M059J (cell line): Measurements from ENCODE around the gene NELL2. TPM values are rescaled to one million over a fixed set of nuclear protein-coding genes. Genes with fewer than 3 reads are reported as not detected.

Experiments used
- DNase-seq: peaks from one replicate; pipeline ENCODE4 v3.0.0-alpha.2; 2012; ENCODE audit warnings: low read depth
- total RNA-seq: library from RNA; depleted of rRNA; stranded (reverse); fragments of >200 nt; shearing (Covaris generic); gene quantifications from 2 replicates; pipeline ENCODE4 v1.2.3, GENCODE V29; 2014

Gene NELL2
- total RNA-seq, 1 experiment from 2014 or later = 0.25 TPM

DNA sequence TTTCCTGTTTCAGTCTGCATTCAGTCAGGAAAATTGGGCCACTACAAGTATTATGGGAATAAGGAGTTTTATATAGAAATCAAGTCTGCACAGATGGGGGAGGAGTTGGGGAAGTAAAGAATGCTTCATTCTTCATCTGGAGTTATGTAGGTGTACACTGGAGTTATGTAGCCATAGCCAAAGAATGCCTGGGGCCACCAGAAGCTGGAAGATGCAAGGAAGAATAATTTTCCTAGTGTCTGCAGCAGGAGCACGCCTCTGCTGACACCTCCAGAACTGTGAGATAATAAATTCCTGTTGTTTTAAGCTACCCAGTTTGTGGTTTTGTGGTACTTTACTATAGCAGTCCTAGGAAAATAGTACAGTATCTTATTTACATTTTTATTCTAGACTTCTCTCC is 333.4 kb downstream of the NELL2 start:
- no peak for DNase-seq

- DNase-seq = no peak
These were observed 338.8 kb downstream of the NELL2 start for GRCh38 chr12:44537354-44537753.

GRCh38 chr12:44532940-44533339 is 343.2 kb downstream of the NELL2 start:
- no peak for DNase-seq

DNA sequence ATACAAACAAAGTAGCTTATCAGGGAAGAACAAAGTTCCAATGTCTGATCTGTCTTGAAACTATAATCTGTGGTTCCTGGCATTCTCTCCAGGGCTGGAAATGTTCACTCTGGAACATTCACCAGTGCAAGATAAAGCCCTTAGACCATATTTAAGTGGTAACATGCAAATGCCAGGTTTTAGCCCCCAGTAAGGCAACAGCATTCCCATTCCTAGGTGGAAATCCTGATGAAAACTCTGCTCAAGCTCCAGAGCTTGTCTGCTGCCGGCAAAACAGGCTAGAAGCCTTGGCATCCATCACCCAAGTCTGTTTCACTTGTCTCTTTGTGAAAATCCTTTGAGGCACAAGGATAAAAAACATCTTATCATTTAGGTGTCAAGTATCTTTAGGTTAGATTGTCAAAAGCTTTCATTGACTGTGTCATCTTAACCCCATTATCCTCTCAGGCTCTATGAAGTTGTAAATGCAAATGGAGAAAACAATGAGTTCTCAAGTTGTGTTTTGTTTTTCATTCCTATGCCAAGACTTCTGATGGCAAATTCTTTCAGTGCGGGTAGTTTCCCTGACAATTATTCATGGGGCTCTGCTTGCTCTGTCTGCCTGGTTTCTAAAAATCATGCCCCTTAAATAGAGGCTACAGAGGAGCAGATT is 344.7 kb downstream of the NELL2 start:
- no peak for DNase-seq

DNA sequence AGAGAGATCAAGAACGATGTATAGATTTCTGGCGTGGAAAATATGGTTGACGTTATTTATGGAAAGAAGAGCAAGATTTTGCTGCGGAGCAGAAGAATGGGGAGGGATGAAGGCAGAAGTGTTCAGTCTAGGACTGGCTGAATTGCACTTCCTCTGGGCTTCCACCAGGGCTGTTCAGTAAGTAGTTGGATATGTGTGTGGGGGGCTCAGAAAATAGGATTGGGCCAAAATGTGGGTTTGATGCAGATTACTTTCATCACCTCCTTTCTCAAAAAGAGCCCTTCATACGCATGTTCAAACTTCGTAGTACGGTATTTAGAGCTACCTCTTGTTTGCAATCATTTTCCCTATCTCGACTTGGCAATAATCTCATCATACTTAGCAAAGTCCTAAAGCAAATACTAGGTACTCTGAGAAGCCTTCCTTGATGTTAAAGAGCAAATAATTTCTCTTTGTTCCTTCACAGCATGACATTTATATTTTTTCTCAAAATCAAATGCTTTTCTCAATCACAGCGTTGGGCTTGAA is 349.4 kb downstream of the NELL2 start:
- no peak for DNase-seq

DNA sequence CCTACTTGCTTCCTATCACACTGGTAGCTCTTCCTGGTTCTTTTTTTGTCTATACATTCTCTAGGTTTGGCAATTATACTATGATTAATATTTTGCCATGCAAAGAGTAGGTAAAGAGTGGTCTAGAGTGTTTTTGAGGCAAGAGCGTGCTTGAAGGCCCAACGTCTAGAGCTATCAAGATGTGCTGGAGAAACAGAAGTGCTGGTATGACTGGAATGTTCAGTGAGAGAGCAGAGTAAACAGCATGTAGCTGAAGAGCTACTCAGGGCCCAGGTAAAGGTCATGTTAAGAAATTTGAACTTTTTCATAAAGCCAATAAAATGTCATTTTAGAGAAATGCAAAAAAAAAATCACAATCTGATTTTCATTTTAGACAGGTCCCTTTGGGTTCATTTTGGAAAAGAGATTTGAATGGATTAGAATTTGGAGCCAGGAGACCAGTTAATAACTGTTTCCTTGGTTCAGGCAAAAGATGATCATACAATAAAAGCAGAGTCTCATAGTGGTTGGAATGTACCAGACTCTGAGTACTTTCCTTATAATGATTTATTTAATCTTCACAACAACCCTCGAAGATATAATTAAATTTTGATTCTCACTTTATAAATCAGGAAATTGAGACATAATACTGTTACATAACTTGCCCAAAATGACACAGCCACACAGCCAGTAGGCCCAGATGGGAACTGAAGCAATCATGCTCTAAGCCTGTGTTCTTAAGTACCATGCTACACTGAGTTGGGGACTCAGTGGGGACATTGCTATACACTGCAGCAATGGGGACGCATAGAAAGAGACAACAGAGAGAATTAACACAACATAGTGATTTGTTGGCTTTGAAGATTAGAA is 350.1 kb downstream of the NELL2 start:
- DNase-seq = no peak

DNA sequence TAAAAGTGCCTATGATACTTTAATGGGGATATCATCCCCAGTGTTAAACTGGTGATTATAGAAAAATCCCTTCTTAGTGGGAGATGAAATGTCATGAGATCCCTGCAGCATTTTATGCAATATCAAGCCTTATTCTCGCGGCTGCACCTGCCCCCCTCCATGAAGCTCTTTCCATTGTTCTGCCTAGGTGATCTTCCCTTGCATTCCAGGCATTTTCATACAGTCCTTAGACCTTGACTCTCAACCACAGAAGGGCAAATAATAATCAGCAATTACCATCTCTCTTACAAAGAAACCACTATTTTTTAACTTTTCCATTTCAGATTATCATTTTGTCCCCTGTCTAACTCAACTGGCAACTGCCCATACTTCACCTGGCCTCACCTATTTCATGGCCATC is 352.3 kb downstream of the NELL2 start:
- no peak for DNase-seq

DNA sequence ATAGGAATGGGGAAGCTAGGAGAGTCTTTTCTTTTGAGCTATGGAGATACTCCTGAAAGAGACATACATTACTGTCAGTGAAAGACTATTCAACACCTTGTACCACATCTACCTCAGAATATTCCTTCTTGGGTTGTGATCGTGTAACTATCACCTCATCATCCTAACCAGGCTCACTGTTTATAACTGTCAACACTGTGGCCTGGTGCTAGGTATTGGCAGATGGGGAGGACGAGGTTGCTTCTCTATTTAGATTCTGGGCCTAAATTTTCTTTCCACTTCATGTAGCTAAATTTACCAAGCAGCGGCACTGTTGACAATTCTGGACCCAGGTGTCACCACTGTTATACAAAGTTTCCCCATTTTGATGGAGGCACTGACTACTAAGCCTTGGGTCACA is 354.4 kb downstream of the NELL2 start:
- no peak for DNase-seq

GRCh38 chr12:44519931-44520330 is 356.2 kb downstream of the NELL2 start:
- no peak for DNase-seq

DNA sequence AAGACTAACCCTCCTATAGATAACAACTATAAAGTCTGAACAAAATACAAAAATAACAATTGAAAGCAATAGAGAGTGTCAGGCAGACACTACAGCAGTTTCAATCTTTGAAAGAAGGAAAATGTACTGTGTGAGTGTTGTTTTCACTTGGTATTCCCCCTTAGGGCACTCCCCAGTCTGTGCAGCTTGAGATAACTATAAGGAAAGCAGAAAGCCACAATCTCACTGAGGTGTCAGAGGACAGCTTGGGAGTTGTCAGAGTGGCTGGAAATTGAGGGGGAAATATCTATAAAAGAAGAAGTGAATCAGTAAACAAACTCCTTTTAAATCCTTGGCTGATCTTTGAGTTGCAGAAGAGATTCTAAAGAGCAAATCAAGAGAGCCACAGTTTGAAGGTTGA is 364.8 kb downstream of the NELL2 start:
- no peak for DNase-seq

- DNase-seq = no peak
These were observed 365.6 kb downstream of the NELL2 start for GRCh38 chr12:44510510-44510909.

DNA sequence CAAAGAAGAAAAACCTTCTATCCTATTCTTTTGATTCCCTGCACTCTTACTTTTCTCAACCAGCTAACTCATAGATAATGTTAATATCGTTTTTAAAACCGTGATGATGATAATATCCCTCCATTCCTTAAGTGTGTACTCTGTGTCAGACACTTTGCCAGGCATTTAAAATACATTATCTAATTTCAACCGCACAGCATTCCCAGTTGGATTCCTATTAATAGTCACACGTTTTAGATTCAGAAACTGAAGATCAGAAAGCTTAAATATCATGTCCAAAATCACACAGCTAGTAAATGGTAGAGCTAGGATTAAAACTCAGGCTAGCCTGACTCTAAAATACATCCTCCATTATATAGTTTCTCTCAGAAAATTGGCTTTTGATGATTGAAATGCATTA is 366.0 kb downstream of the NELL2 start:
- no peak for DNase-seq

- DNase-seq = no peak
These were observed 366.6 kb downstream of the NELL2 start for GRCh38 chr12:44509471-44509870.

- no peak for DNase-seq
These were observed 368.7 kb downstream of the NELL2 start for GRCh38 chr12:44507461-44507860.

DNA sequence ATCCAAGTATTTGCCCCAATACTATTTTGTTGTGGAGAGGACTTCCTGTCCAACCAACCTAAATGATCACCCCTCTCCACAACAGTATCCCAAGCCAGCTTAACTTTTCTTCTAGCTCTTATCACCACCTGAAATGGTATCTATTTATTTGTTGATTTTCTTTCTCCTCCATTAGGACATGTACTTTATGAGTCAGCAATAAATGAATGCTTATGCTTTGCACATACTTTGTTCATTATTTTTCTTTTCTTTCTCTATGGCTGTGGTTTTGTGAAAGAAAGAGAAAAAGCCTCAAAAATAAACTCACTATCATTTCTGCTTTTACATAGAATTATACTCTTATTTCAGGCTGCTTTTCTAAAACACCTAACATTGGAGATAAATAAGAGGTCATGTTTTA is 371.3 kb downstream of the NELL2 start:
- DNase-seq = no peak

- no peak for DNase-seq
These were observed 372.8 kb downstream of the NELL2 start for GRCh38 chr12:44503329-44503728.

DNA sequence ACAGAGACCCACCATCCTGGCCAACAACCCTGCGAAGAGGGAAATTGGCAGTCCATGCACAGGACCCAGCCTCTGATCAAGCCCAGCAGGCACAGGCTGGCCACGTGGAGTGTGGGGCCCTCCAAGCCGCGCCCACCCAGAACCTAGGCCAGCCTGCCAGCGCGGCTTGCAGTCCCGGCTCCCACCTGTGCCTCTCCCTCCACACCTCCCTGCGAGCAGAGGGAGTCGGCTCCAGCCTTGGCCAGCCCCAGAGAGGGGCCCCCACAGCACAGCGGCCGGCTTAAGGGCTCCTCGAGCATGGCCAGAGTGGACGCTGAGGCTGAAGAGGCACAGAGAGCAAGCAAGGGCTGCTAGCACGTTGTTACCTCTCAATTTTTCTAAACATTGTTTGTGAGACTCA is 373.4 kb downstream of the NELL2 start:
- DNase-seq = no peak

DNA sequence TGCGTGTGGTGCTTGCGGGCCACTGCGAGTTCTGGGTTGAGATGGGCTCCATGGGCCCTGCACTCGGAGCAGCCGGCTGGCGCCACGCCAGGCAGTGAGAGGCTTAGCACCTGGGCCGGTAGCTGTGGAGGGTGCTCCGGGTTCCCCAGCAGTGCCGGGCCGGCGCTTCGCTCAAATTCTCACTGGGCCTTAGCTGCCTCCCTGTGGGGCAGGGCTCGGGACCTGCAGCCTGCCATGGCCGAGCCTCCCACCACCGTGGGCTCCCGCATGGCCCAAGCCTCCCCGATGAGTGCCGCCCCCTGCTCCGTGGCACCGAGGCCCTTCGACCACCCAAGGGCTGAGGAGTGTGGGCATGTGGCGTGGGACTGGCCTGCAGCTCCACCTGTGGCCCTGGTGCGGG is 375.7 kb downstream of the NELL2 start:
- DNase-seq = no peak

DNA sequence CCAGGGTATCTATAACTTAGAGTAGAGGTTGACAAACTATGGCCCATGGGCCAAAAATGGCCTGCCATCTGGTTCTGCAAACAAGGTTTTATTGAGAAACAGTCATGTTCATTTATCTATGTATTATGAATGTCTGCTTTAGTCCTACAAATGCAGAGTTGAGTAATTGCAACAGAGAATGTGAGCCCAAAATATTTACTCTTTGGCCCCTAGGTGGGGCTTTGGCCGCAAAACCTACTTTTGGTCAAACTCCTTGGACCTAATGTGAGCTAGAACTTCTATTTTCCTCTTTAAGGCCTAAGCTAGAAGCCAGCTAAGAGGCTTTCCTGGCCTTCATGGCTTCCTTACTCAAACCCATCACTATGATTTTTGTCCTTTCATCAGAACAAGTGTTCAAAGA is 379.1 kb downstream of the NELL2 start:
- DNase-seq = no peak

GRCh38 chr12:44490181-44490580 is 385.9 kb downstream of the NELL2 start:
- no peak for DNase-seq

GRCh38 chr12:44488180-44488579 is 387.9 kb downstream of the NELL2 start:
- DNase-seq = no peak

DNA sequence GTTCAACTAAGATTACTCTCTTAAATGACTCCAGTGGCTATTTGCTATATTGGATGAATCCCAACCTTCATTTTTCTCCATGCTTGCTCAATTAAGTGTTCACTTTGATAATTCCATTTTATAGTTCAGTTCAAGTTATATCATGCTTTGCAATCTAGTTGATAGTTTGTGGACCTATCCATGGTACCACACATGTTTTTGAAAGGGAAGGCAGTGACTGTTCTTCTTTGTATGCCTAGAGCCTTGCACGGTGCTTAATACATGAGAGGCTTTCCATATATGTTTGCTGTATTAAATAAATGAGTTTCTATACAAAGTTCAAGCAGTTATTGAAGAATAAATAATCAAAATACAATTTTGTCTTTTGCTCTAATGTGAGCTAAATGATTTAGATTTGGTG is 391.3 kb downstream of the NELL2 start:
- DNase-seq = no peak

- no peak for DNase-seq
These were observed 398.7 kb downstream of the NELL2 start for GRCh38 chr12:44477331-44477980.
